CD8-positive, alpha-beta memory T cell (primary cell): ENCODE results near the gene APOL3. TPM values are rescaled to one million over a fixed set of nuclear protein-coding genes. Genes with fewer than 3 reads are reported as not detected.
"Not testable (repeated sequence)": the region's sequence is repeated elsewhere in the genome, so short reads cannot be mapped to it uniquely, and the experiment has no call there.

Source experiments
- CTCF ChIA-PET: fragments of 350-600 bp; sonication (Branson Sonifier 250); formaldehyde crosslinking; loops from one replicate; lab custom pipeline; 2021; ENCODE audit warnings: antibody characterized with exemption; lab: Charles Lee
- POLR2A ChIA-PET: fragments of 350-600 bp; sonication (Branson Sonifier 250); formaldehyde crosslinking; loops from one replicate; lab custom pipeline; 2021; ENCODE audit warnings: antibody characterized with exemption; lab: Charles Lee
- DNase-seq, 5 donors: peaks; one replicate each; pipeline versions ENCODE4 v3.0.0 to v3.0.0-alpha.2; 2020 to 2022; ENCODE audit warnings: mixed read lengths in 1 of 5
- H3K27ac ChIP-seq: one replicate; pipeline ENCODE4 v1.7.0; 2013; ENCODE audit warnings: low read depth, mild to moderate bottlenecking, low read length, moderate library complexity
- H3K27me3 ChIP-seq: 2 replicates; pipeline ENCODE4 v1.7.0; 2013; ENCODE audit warnings: low read length, mild to moderate bottlenecking; ENCODE audit not compliant: insufficient read depth, poor library complexity, severe bottlenecking
- H3K36me3 ChIP-seq: 2 replicates; pipeline ENCODE4 v1.7.0; 2013; ENCODE audit warnings: mild to moderate bottlenecking, low read length, moderate library complexity; ENCODE audit not compliant: insufficient read depth
- H3K4me1 ChIP-seq: 2 replicates; pipeline ENCODE4 v1.7.0; 2013; ENCODE audit warnings: mild to moderate bottlenecking, low read length, moderate library complexity; ENCODE audit not compliant: insufficient read depth
- H3K4me3 ChIP-seq: 2 replicates; pipeline ENCODE4 v1.7.0; 2013; ENCODE audit warnings: mild to moderate bottlenecking, low read length
- H3K9me3 ChIP-seq: 2 replicates; pipeline ENCODE4 v1.7.0; 2013; ENCODE audit warnings: mild to moderate bottlenecking, low read length
- H3K27ac Mint-ChIP-seq, 8 donors: one replicate each; pipeline ENCODE4 v1.8.0; 2020 to 2021; ENCODE audit warnings: mixed read lengths in 8 of 8, mild to moderate bottlenecking in 6 of 8, inconsistent platforms in 3 of 8, moderate library complexity in 3 of 8
- H3K27me3 Mint-ChIP-seq, 2 donors: one replicate each; pipeline ENCODE4 v1.8.0; 2020 to 2021; ENCODE audit warnings: mixed read lengths in 2 of 2, mild to moderate bottlenecking in 1 of 2, moderate library complexity in 1 of 2
- H3K36me3 Mint-ChIP-seq, 3 donors: one replicate each; pipeline ENCODE4 v1.8.0; 2020 to 2021; ENCODE audit warnings: mixed read lengths in 3 of 3, inconsistent platforms in 1 of 3, mild to moderate bottlenecking in 1 of 3
- H3K4me1 Mint-ChIP-seq, 3 donors: one replicate each; pipeline ENCODE4 v1.8.0; 2020 to 2021; ENCODE audit warnings: mixed read lengths in 3 of 3, inconsistent platforms in 1 of 3, mild to moderate bottlenecking in 1 of 3
- H3K4me3 Mint-ChIP-seq, 7 donors: one replicate each; pipeline ENCODE4 v1.8.0; 2020 to 2021; ENCODE audit warnings: mixed read lengths in 7 of 7, mild to moderate bottlenecking in 6 of 7, moderate library complexity in 4 of 7, inconsistent platforms in 2 of 7
- H3K9me3 Mint-ChIP-seq, 5 donors: one replicate each; pipeline ENCODE4 v1.8.0; 2020 to 2022; ENCODE audit warnings: mixed read lengths in 5 of 5, mild to moderate bottlenecking in 3 of 5, moderate library complexity in 2 of 5, inconsistent platforms in 1 of 5
- polyA plus RNA-seq: library from polyadenylated mRNA; unstranded; fragments of 300-500 nt; fragmentation: Illumina TruSeq; gene quantifications from one replicate; pipeline ENCODE4 v1.2.3, GENCODE V29; 2021
- total RNA-seq, 2 experiments: library from RNA; stranded (reverse); gene quantifications; one replicate each; pipeline ENCODE4 v1.2.3, GENCODE V29; 2021

Gene APOL3
- total and polyA plus RNA-seq, 3 experiments from 2014 or later = 43.1 to 102 (median 48.3) TPM

DNA sequence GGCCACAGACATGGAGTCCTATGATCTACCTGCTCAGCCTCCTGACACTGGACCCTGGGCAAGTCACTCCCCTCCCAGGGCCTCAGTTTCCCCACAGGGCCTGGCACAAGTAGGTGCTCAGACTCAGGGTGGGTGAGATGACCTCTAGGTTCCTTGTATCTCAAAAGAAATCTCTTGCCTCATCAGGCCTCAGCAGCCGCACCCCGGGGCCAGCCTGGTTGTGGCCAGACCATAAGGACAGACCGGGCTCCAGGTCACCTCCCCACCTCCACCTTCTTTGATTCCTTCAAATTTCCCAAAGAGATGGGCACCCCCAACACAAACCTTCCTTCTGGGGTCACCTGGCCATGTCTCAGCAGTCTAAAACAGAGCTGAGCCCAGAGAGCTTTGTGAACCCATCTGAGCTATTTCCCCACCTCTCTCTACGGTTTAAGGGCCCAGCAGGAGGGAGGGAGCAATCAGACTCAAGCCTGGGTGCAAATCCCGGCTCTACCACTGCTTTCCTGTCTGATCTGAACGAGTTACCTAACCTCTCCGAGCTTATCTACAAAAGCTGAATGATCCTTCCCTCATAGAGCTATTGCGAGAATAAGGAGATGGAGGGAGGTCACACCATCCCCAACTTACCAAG lies 43.6 kb upstream of the APOL3 start:
- H3K36me3 ChIP-seq = no peaks in the 10 kb centered on the region
- no peak overlapping the region for H3K4me3 ChIP-seq
- ChIA-PET POLR2A (no interaction called here), CTCF (no interaction called here)
- no peaks in the 10 kb centered on the region for H3K9me3 ChIP-seq
- Mint-ChIP-seq H3K27ac (no peak overlapping the region), H3K27me3 (peaks cover 14 to 50% of the 10 kb centered on the region in 2 donors), H3K4me3 (peak overlapping the region in 1 of 7 donors; percentile 60), H3K9me3 (peaks cover 1 to 5% (median 2%) of the 10 kb centered on the region in 5 donors), H3K4me1 (peaks cover 0 to 2% (median 0%) of the 10 kb centered on the region in 3 donors), H3K36me3 (peaks cover 0 to 8% (median 0%) of the 10 kb centered on the region in 3 donors)
- no peaks in the 10 kb centered on the region for H3K27me3 ChIP-seq
- H3K27ac ChIP-seq = no peak overlapping the region
- DNase-seq = no peak
- H3K4me1 ChIP-seq = no peaks in the 10 kb centered on the region

DNA sequence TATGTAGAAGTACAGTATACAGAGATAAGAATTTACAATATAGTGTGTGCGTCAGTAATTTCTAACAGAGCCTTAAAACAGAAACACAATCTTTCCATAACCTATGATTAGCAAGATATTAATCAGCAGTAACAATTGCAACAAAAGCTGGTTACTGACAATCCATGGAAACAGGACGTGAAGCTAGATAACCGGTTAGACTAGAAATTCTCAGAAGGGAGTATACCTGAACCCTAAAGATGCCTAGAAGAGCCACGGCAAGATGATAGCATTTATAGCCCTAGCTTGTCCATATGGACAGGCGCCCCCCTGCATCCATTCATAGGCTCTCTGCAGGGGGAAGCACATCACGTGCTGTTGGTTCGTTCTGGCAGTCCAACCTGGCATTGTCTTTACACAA lies 42.9 kb upstream of the APOL3 start:
- CTCF ChIA-PET = not testable (repeated sequence)

DNA sequence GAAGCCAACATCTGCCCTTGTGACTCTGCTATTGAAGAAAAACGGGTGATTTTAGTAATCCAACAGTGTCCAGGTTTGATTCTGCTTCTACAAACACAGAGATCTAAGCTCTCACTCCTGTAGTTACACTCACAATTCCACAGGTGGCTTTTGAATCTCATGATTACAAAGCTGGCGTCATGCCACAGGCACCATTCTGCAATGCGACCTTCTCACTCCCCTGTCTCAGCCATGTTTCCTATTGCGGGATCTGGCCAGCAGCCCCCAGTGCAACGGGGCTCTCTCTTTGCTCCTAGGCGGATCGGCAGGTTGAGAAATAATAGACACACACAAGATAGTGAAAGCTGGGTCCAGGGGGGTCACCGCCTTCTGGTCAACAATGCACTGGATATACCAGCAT lies 42.4 kb upstream of the APOL3 start:
- CTCF ChIA-PET = interaction anchor here (0.8 kb wide), 1 partner anchor 36 kb away, joined by 3 read pairs; the partner anchor contains the start of gene APOL2

More for the DNA sequence above, 42.9 kb upstream of the APOL3 start:
- H3K4me1 ChIP-seq, H3K4me3 Mint-ChIP-seq, H3K27me3 ChIP-seq, H3K27ac ChIP-seq, H3K9me3 ChIP-seq, H3K36me3 Mint-ChIP-seq, H3K4me1 Mint-ChIP-seq, POLR2A ChIA-PET, H3K9me3 Mint-ChIP-seq, H3K27ac Mint-ChIP-seq, H3K4me3 ChIP-seq, DNase-seq, H3K36me3 ChIP-seq: not testable (repeated sequence)
- peaks cover 12 to 45% of the 10 kb centered on the region in 2 donors for H3K27me3 Mint-ChIP-seq

DNA sequence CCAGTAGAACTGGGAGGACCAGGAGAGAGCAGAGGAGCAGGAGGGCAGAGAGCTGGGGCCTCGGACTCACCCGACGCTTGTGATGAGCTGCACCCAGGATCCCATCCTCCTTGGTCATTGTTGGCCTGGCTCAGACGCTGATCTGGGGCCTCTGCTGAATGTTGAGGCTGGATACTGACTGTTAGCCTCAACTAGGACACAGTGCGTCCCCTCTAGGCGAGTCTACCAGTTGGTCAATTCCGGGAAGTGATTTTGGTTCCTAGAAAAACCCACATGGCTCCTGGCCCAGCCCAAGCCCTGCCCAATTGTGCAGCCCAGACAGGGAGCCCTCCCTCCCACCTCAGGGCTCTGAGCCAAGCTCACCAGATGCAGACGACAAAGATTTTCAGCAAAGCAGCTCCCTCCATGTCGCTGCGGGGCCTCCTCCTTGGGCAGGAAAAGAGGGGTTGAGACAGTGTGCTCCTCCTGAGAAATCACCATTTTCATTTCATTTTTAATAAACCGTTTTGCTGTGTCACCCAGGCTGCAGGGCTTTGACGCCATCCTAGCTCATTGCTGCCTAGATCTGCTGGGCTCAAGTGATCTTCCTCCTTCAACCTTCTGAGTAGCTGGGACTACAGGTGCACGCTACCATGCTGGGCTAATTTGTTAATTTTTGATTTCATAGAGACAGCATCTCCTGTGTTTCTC lies 41.2 kb upstream of the APOL3 start, which contains the start of gene APOL4:
Gene APOL4 (minus strand): TSS at position 180 of the 690 bp plus-strand sequence. CDS start 75 bp downstream, at position 105.
- Histone ChIP-seq H3K4me1 (no peaks in the 10 kb centered on the region), H3K27me3 (no peaks in the 10 kb centered on the region), H3K36me3 (no peaks in the 10 kb centered on the region), H3K9me3 (no peaks in the 10 kb centered on the region), H3K4me3 (no peak within 1 kb of the TSS), H3K27ac (peak within 1 kb of the TSS; percentile 38)
- Mint-ChIP-seq H3K27me3 (peaks cover 16 to 45% of the 10 kb centered on the region in 2 donors), H3K27ac (peak within 1 kb of the TSS in 1 of 8 donors; percentile 87), H3K9me3 (no peaks in the 10 kb centered on the region), H3K4me3 (no peak within 1 kb of the TSS), H3K4me1 (peaks cover 7 to 13% (median 9%) of the 10 kb centered on the region in 3 donors), H3K36me3 (peaks cover 0 to 3% (median 0%) of the 10 kb centered on the region in 3 donors)
- no peak for DNase-seq
- POLR2A ChIA-PET = no interaction called here
- CTCF ChIA-PET = interaction anchor here (0.8 kb wide), 1 partner anchor 37 kb away, joined by 3 read pairs; the partner anchor contains the start of gene APOL2

More for the DNA sequence above, 42.4 kb upstream of the APOL3 start:
- H3K27ac ChIP-seq, H3K36me3 Mint-ChIP-seq, H3K4me3 ChIP-seq, H3K4me1 Mint-ChIP-seq, POLR2A ChIA-PET, H3K4me3 Mint-ChIP-seq, H3K9me3 ChIP-seq, DNase-seq, H3K27me3 ChIP-seq, H3K36me3 ChIP-seq, H3K4me1 ChIP-seq, H3K9me3 Mint-ChIP-seq, H3K27ac Mint-ChIP-seq: not testable (repeated sequence)
- H3K27me3 Mint-ChIP-seq = peaks cover 14 to 47% of the 10 kb centered on the region in 2 donors

DNA sequence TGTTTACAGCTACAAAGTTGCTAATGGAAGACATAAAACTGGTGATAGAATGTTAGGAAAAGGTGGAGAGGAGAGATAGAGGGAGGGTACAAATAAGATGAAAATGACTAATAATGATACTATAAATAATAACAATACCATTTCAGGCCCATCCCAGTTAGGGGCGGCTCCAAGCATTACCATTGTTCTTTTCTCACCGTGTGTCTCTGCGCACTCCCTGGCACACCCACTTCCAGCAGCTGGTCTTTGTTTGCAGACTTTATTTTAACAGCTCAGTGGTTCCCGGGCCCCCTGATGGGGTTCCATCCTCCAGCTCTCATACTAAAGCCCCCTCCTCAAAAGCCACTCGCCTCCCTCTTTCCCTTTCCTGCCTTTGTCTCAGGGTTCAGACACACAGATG lies 40.5 kb upstream of the APOL3 start:
- H3K27me3 ChIP-seq, H3K4me3 Mint-ChIP-seq, H3K36me3 ChIP-seq, H3K4me1 ChIP-seq, H3K9me3 ChIP-seq, H3K27ac Mint-ChIP-seq, H3K4me3 ChIP-seq, CTCF ChIA-PET, H3K36me3 Mint-ChIP-seq, POLR2A ChIA-PET, H3K9me3 Mint-ChIP-seq, DNase-seq: not testable (repeated sequence)
- Mint-ChIP-seq H3K27me3 (peaks cover 16 to 45% of the 10 kb centered on the region in 2 donors), H3K4me1 (peaks cover 7 to 13% (median 9%) of the 10 kb centered on the region in 3 donors)
- H3K27ac ChIP-seq = peak overlapping the region; percentile 38

DNA sequence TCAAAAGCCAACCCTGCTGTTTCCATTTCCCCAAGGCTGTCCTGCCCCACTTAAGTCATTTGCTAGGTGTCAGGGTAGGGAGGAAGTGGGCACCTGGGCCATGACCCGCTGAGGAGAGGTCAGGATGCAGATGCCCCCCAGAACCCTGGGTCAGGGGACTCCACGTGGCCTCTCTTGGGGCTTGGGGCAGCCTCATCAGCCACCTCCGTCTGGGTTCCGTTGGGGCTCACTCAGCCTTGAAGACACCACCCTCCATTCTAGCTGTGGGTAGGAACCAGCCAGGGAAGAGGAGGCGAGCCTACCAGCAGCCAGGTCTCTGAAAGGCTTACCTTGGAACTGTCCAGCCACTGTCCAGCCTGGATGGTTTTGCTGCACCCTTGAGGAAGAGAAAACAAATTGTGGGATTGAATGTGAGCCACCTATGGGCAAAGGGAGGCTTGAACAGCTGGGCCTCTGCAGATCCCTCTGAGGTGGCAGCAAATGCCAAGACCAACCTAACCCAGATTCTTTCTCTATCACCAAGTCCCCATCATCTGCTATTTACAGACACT lies 38.5 kb upstream of the APOL3 start:
- no peak overlapping the region for H3K4me3 Mint-ChIP-seq

DNA sequence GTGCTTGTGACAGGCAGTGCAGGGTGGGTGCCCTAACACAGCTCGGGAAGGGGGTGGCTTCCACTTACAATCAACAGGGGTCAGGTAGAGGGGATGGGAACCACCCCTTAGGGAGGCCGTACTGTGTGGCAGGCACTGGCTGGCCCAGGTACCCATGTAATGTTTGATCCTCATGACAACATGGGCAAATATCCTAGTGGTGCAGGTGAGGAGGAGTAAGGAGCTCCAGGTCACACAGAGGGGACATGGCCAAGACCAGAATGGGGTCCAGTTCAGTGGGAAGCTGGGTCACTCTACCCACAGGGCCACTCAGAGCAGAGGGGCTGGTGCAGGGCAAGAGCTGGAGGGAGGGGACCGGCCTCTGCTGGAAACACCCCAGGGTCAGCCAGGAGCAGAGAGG lies 38.0 kb upstream of the APOL3 start:
- H3K4me1 ChIP-seq = no peaks in the 10 kb centered on the region
- Mint-ChIP-seq H3K9me3 (no peaks in the 10 kb centered on the region), H3K27ac (peak overlapping the region in 1 of 8 donors; percentile 75), H3K27me3 (peaks cover 9 to 37% of the 10 kb centered on the region in 2 donors), H3K4me3 (no peak overlapping the region), H3K36me3 (peaks cover 0 to 3% (median 0%) of the 10 kb centered on the region in 3 donors), H3K4me1 (peaks cover 6 to 13% (median 9%) of the 10 kb centered on the region in 3 donors)
- no peaks in the 10 kb centered on the region for H3K9me3 ChIP-seq
- no peaks in the 10 kb centered on the region for H3K36me3 ChIP-seq
- DNase-seq = no peak
- CTCF ChIA-PET = interaction anchor here (2.3 kb wide), 1 partner anchor 40 kb away, joined by 8 read pairs; the partner anchor contains the start of gene APOL2
- H3K27me3 ChIP-seq = no peaks in the 10 kb centered on the region
- POLR2A ChIA-PET = no interaction called here
- H3K27ac ChIP-seq = no peak overlapping the region
- H3K4me3 ChIP-seq = no peak overlapping the region

More for the DNA sequence above, 38.5 kb upstream of the APOL3 start:
- DNase-seq = no peak
- H3K9me3 Mint-ChIP-seq = no peaks in the 10 kb centered on the region
- H3K4me1 Mint-ChIP-seq = peaks cover 6 to 13% (median 9%) of the 10 kb centered on the region in 3 donors
- ChIA-PET POLR2A (no interaction called here), CTCF (no interaction called here)
- H3K4me3 ChIP-seq = no peak overlapping the region
- no peak overlapping the region for H3K27ac ChIP-seq
- no peaks in the 10 kb centered on the region for H3K9me3 ChIP-seq
- H3K36me3 ChIP-seq = no peaks in the 10 kb centered on the region
- peaks cover 0 to 3% (median 0%) of the 10 kb centered on the region in 3 donors for H3K36me3 Mint-ChIP-seq
- H3K4me1 ChIP-seq = no peaks in the 10 kb centered on the region
- H3K27me3 Mint-ChIP-seq = peaks cover 12 to 39% of the 10 kb centered on the region in 2 donors
- H3K27me3 ChIP-seq = no peaks in the 10 kb centered on the region
- peak overlapping the region in 1 of 8 donors; percentile 68 for H3K27ac Mint-ChIP-seq
